ENCODE measurements around the gene ZBTB9. TPM values are rescaled to one million over a fixed set of nuclear protein-coding genes. Genes with fewer than 3 reads are reported as not detected.
A peak's percentile ranks its signal among the peaks of the same experiment; 100 is the strongest.

Gene ZBTB9
- total RNA-seq, 1 experiment from 2014 or later = 9.0 TPM

GRCh38 chr6:33426590-33427511 lies 27.5 kb upstream of the ZBTB9 start:
- no peak for DNase-seq
- Histone ChIP-seq H3K27me3 (peaks cover 19% of the 10 kb centered on the region), H3K9me3 (replicated peaks) (no peaks in the 10 kb centered on the region), H3K36me3 (no peaks in the 10 kb centered on the region), H3K4me1 (peaks cover 19% of the 10 kb centered on the region), H3K4me3 (peak overlapping the region; percentile 62), H3K27ac (no peak overlapping the region)

- peaks cover 11% of the 10 kb centered on the region for H3K27me3 ChIP-seq
- DNase-seq = peak; percentile 15 to 29
- H3K27ac ChIP-seq = no peak overlapping the region
- H3K4me3 ChIP-seq = peak overlapping the region; percentile 62
- no peaks in the 10 kb centered on the region for H3K9me3 ChIP-seq (replicated peaks)
- no peaks in the 10 kb centered on the region for H3K36me3 ChIP-seq
- peaks cover 19% of the 10 kb centered on the region for H3K4me1 ChIP-seq
Observed at GRCh38 chr6:33427585-33428223, 26.7 kb upstream of the ZBTB9 start.

GRCh38 chr6:33428224-33428965 lies 26.0 kb upstream of the ZBTB9 start:
- Histone ChIP-seq H3K36me3 (no peaks in the 10 kb centered on the region), H3K9me3 (replicated peaks) (no peaks in the 10 kb centered on the region), H3K4me3 (peak overlapping the region; percentile 62), H3K27ac (no peak overlapping the region), H3K4me1 (peaks cover 19% of the 10 kb centered on the region), H3K27me3 (peaks cover 6% of the 10 kb centered on the region; the same call in 1 of the 2 replicates)
- DNase-seq = peak; percentile 26 to 45

- Histone ChIP-seq H3K27me3 (peaks cover 6% of the 10 kb centered on the region; the same call in 1 of the 2 replicates), H3K9me3 (replicated peaks) (no peaks in the 10 kb centered on the region), H3K36me3 (no peaks in the 10 kb centered on the region), H3K27ac (no peak overlapping the region), H3K4me1 (peaks cover 21% of the 10 kb centered on the region), H3K4me3 (no peak overlapping the region)
- no peak for DNase-seq
Observed at GRCh38 chr6:33428966-33429749, 25.2 kb upstream of the ZBTB9 start.

GRCh38 chr6:33429750-33430052 lies 24.7 kb upstream of the ZBTB9 start:
- H3K27ac ChIP-seq = no peak overlapping the region
- peaks cover 6% of the 10 kb centered on the region; the same call in 1 of the 2 replicates for H3K27me3 ChIP-seq
- H3K36me3 ChIP-seq = no peaks in the 10 kb centered on the region
- H3K9me3 ChIP-seq (replicated peaks) = no peaks in the 10 kb centered on the region
- no peak for DNase-seq
- H3K4me1 ChIP-seq = peaks cover 18% of the 10 kb centered on the region
- H3K4me3 ChIP-seq = no peak overlapping the region

- no peaks in the 10 kb centered on the region for H3K9me3 ChIP-seq (replicated peaks)
- peaks cover 6% of the 10 kb centered on the region; the same call in 1 of the 2 replicates for H3K27me3 ChIP-seq
- H3K4me3 ChIP-seq = no peak overlapping the region
- no peak for DNase-seq
- no peaks in the 10 kb centered on the region for H3K36me3 ChIP-seq
- H3K27ac ChIP-seq = no peak overlapping the region
- H3K4me1 ChIP-seq = peaks cover 16% of the 10 kb centered on the region
Observed at GRCh38 chr6:33430334-33430733, 24.0 kb upstream of the ZBTB9 start.

GRCh38 chr6:33430991-33431879 lies 23.1 kb upstream of the ZBTB9 start:
- peaks cover 6% of the 10 kb centered on the region; the same call in 1 of the 2 replicates for H3K27me3 ChIP-seq
- H3K4me1 ChIP-seq = peaks cover 16% of the 10 kb centered on the region
- H3K9me3 ChIP-seq (replicated peaks) = no peaks in the 10 kb centered on the region
- H3K27ac ChIP-seq = no peak overlapping the region
- peak overlapping the region; percentile 37 for H3K4me3 ChIP-seq
- DNase-seq = peak; percentile 81 to 82
- no peaks in the 10 kb centered on the region for H3K36me3 ChIP-seq

- Histone ChIP-seq H3K4me3 (no peak overlapping the region), H3K27ac (no peak overlapping the region), H3K36me3 (no peaks in the 10 kb centered on the region), H3K27me3 (peaks cover 6% of the 10 kb centered on the region; the same call in 1 of the 2 replicates), H3K4me1 (peaks cover 15% of the 10 kb centered on the region), H3K9me3 (replicated peaks) (no peaks in the 10 kb centered on the region)
- DNase-seq = no peak
Observed at GRCh38 chr6:33431880-33432541, 22.4 kb upstream of the ZBTB9 start.

GRCh38 chr6:33432546-33432945 lies 21.8 kb upstream of the ZBTB9 start:
- Histone ChIP-seq H3K27ac (no peak overlapping the region), H3K9me3 (replicated peaks) (no peaks in the 10 kb centered on the region), H3K4me3 (no peak overlapping the region), H3K4me1 (peaks cover 12% of the 10 kb centered on the region), H3K36me3 (no peaks in the 10 kb centered on the region), H3K27me3 (peaks cover 6% of the 10 kb centered on the region; the same call in 1 of the 2 replicates)
- DNase-seq = no peak

- Histone ChIP-seq H3K27me3 (peaks cover 6% of the 10 kb centered on the region; the same call in 1 of the 2 replicates), H3K4me1 (peaks cover 12% of the 10 kb centered on the region), H3K36me3 (no peaks in the 10 kb centered on the region), H3K27ac (no peak overlapping the region), H3K9me3 (replicated peaks) (no peaks in the 10 kb centered on the region), H3K4me3 (no peak overlapping the region)
- no peak for DNase-seq
Observed at GRCh38 chr6:33433001-33433543, 21.3 kb upstream of the ZBTB9 start.

GRCh38 chr6:33433544-33434191 lies 20.7 kb upstream of the ZBTB9 start:
- peak in 1 of 2 experiments; percentile 26 for DNase-seq
- H3K9me3 ChIP-seq (replicated peaks) = no peaks in the 10 kb centered on the region
- H3K36me3 ChIP-seq = no peaks in the 10 kb centered on the region; the same call in 1 of the 2 replicates
- peaks cover 1% of the 10 kb centered on the region; the same call in 1 of the 2 replicates for H3K27me3 ChIP-seq
- no peak overlapping the region for H3K4me3 ChIP-seq
- H3K27ac ChIP-seq = no peak overlapping the region
- H3K4me1 ChIP-seq = peaks cover 9% of the 10 kb centered on the region

GRCh38 chr6:33434961-33435360 lies 19.4 kb upstream of the ZBTB9 start:
- H3K36me3 ChIP-seq = no peaks in the 10 kb centered on the region; the same call in 1 of the 2 replicates
- H3K4me3 ChIP-seq = no peak overlapping the region
- no peak overlapping the region for H3K27ac ChIP-seq
- H3K4me1 ChIP-seq = peaks cover 8% of the 10 kb centered on the region; the same call in 1 of the 2 replicates
- no peaks in the 10 kb centered on the region for H3K27me3 ChIP-seq
- no peak for DNase-seq
- no peaks in the 10 kb centered on the region for H3K9me3 ChIP-seq (replicated peaks)

Measured in SJCRH30 (cell line).